GM12872 (cell line): ENCODE data around the gene SH2D1B.

Source experiments
- CTCF ChIP-seq: IDR thresholded peaks from 3 replicates; pipeline ENCODE4 v1.5.1; 2011; ENCODE audit warnings: low read depth, mild to moderate bottlenecking, low read length, moderate library complexity; ENCODE audit not compliant: insufficient read depth

SH2D1B gene

GRCh38 chr1:162412002-162412401, at the start of gene SH2D1B:
Gene SH2D1B (minus strand): TSS chr1:162412136. CDS start chr1:162412016, 120 bp downstream.
- TF ChIP-seq CTCF, result no peak

GRCh38 chr1:162458236-162458635, 46.3 kb upstream of the SH2D1B start:
- TF ChIP-seq CTCF, result no peak

- TF ChIP-seq CTCF, result no peak
Observed at GRCh38 chr1:162456323-162456722, 44.4 kb upstream of the SH2D1B start.

- TF ChIP-seq CTCF, result no peak
Observed at GRCh38 chr1:162446946-162447345, 35.0 kb upstream of the SH2D1B start.

- no peak for TF ChIP-seq CTCF
Observed at GRCh38 chr1:162444903-162445302, 33.0 kb upstream of the SH2D1B start.

GRCh38 chr1:162430583-162430982, 18.6 kb upstream of the SH2D1B start:
- TF ChIP-seq CTCF, result no peak

- no peak for TF ChIP-seq CTCF
Observed at GRCh38 chr1:162422662-162423375, 10.9 kb upstream of the SH2D1B start.
